Vagina (tissue), 2 donors: ENCODE data around the gene ACYP1.

Experiments
- POLR2A ChIP-seq, 2 donors: fragments of 450-650 bp; IDR thresholded peaks; one replicate each; pipeline ENCODE4 v1.6.1; 2017; ENCODE audit warnings: antibody characterized with exemption in 2 of 2, mild to moderate bottlenecking in 2 of 2, moderate library complexity in 2 of 2
- POLR2AphosphoS5 ChIP-seq, 2 donors: sonication (generic); formaldehyde crosslinking; IDR thresholded peaks; one replicate each; pipeline ENCODE4 v1.9.0; 2017; ENCODE audit warnings: antibody characterized with exemption in 2 of 2, mild to moderate bottlenecking in 2 of 2, low read depth in 1 of 2; ENCODE audit not compliant: insufficient read depth in 1 of 2
- TF ChIP-seq, protein P1 (sequence below), 3 experiments: fragments of 450-650 bp in 2 of 3; fragments of 200-600 bp in 1 of 3; sonication (generic) in 1 of 3; IDR thresholded peaks; one replicate each; pipeline ENCODE4 v1.5.1; 2017 to 2019; ENCODE audit warnings: antibody characterized with exemption in 3 of 3, mild to moderate bottlenecking in 2 of 3, moderate library complexity in 2 of 3

DNA sequence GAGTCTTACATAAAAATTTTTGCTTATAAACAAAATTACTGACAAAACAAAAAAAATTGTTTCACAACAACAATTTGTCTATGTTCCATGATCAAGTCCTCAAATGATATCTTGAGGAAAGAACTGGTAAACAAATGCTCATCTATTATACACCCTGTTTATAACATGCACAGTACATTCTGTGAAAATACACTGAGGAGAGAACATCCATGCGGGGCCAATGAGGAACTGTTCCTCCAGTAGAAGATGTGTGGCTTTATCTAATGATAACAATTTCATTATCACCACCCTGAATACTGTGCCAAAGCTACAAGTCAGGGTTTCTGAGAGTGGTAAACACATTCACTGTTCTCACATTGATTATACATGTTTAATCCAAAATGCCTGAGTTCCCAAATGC is 23.3 kb downstream of the ACYP1 start:
- TF ChIP-seq, protein P1, sequence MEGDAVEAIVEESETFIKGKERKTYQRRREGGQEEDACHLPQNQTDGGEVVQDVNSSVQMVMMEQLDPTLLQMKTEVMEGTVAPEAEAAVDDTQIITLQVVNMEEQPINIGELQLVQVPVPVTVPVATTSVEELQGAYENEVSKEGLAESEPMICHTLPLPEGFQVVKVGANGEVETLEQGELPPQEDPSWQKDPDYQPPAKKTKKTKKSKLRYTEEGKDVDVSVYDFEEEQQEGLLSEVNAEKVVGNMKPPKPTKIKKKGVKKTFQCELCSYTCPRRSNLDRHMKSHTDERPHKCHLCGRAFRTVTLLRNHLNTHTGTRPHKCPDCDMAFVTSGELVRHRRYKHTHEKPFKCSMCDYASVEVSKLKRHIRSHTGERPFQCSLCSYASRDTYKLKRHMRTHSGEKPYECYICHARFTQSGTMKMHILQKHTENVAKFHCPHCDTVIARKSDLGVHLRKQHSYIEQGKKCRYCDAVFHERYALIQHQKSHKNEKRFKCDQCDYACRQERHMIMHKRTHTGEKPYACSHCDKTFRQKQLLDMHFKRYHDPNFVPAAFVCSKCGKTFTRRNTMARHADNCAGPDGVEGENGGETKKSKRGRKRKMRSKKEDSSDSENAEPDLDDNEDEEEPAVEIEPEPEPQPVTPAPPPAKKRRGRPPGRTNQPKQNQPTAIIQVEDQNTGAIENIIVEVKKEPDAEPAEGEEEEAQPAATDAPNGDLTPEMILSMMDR (IDR thresholded peaks at IDR 0.05), result no peak
- TF ChIP-seq POLR2A (IDR thresholded peaks at IDR 0.05) (no peak), POLR2AphosphoS5 (IDR thresholded peaks at IDR 0.05; ENCODE audit: insufficient read depth in 1 of 2, low read depth in 1 of 2) (no peak)
